ENCODE data around the gene AGRN.

DNA sequence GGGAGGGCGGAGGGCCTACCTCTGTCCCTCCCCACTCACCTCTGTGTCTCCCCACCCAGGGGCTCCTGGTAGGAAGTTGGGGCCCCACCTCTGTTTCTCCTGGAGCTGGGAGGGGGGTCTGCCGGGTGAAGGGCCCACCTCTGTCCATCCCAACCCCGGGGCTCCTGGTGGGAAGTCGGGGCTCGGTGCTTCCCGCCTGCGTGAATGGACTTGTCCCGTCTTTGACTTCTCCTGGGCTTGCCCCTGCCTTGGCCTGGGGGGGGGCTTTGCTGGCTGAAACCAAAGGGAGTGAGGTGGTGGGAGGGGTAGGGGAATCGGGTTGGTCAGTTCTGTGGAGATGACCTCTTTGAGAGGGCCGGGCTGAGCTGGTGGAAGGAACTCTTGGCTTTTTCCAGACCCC, 5.8 kb downstream of the AGRN start:
- TF ChIP-seq, protein P1, sequence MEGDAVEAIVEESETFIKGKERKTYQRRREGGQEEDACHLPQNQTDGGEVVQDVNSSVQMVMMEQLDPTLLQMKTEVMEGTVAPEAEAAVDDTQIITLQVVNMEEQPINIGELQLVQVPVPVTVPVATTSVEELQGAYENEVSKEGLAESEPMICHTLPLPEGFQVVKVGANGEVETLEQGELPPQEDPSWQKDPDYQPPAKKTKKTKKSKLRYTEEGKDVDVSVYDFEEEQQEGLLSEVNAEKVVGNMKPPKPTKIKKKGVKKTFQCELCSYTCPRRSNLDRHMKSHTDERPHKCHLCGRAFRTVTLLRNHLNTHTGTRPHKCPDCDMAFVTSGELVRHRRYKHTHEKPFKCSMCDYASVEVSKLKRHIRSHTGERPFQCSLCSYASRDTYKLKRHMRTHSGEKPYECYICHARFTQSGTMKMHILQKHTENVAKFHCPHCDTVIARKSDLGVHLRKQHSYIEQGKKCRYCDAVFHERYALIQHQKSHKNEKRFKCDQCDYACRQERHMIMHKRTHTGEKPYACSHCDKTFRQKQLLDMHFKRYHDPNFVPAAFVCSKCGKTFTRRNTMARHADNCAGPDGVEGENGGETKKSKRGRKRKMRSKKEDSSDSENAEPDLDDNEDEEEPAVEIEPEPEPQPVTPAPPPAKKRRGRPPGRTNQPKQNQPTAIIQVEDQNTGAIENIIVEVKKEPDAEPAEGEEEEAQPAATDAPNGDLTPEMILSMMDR (IDR thresholded peaks at IDR 0.05) = no peak
- no peak for TF ChIP-seq POLR2A (IDR thresholded peaks at IDR 0.05)

All from Peyer's patch (tissue), 4 donors.